HG03066 (cell line): ENCODE data around the gene HYAL1.

Experiments
- ATAC-seq: cut with Tn5 transposase; IDR thresholded peaks from one replicate; pipeline ENCODE4 v1.9.1; 2021; ENCODE audit warnings: low read depth; ENCODE audit not compliant: unreplicated experiment

The HYAL1 gene

GRCh38 chr3:50303013-50303815 lies at the start of gene HYAL1:
TSS of gene HYAL1 (minus strand) at chr3:50303574. CDS start at chr3:50302956, 618 bp downstream.
- no peak for ATAC-seq

- ATAC-seq, result no peak
Observed at GRCh38 chr3:50352781-50353180, 49.4 kb upstream of the HYAL1 start.

- ATAC-seq, result no peak
Observed at GRCh38 chr3:50351323-50351697, 47.9 kb upstream of the HYAL1 start.

GRCh38 chr3:50350527-50351322 lies 47.4 kb upstream of the HYAL1 start, which contains the start of the genes CYB561D2 and NPRL2:
TSS of gene CYB561D2 (plus strand) at chr3:50350862. CDS start at chr3:50351434, 572 bp downstream.
TSS of gene NPRL2 (minus strand) at chr3:50350775. CDS start at chr3:50350652, 123 bp downstream.
- peak; percentile 80 for ATAC-seq

- no peak for ATAC-seq
Observed at GRCh38 chr3:50350213-50350526, 46.8 kb upstream of the HYAL1 start.

- ATAC-seq, result no peak
Observed at GRCh38 chr3:50347187-50347813, 43.9 kb upstream of the HYAL1 start.

- no peak for ATAC-seq
Observed at GRCh38 chr3:50345586-50346234, 42.3 kb upstream of the HYAL1 start, which contains the start of gene ZMYND10. TSS of gene ZMYND10 (minus strand) at chr3:50345732. CDS start at chr3:50345579, 153 bp downstream.

- no peak for ATAC-seq
Observed at GRCh38 chr3:50345008-50345407, 41.6 kb upstream of the HYAL1 start.

GRCh38 chr3:50342813-50343633 lies 39.6 kb upstream of the HYAL1 start:
- no peak for ATAC-seq

- ATAC-seq, result no peak
Observed at GRCh38 chr3:50341996-50342650, 38.7 kb upstream of the HYAL1 start.

- no peak for ATAC-seq
Observed at GRCh38 chr3:50341537-50341936, 38.2 kb upstream of the HYAL1 start.

- ATAC-seq, result peak; percentile 17
Observed at GRCh38 chr3:50340448-50341329, 37.3 kb upstream of the HYAL1 start, which contains the start of gene RASSF1. TSS of gene RASSF1 (minus strand) at chr3:50340836. CDS start at chr3:50340805, 31 bp downstream.

GRCh38 chr3:50340147-50340447 lies 36.7 kb upstream of the HYAL1 start:
- no peak for ATAC-seq

- no peak for ATAC-seq
Observed at GRCh38 chr3:50339485-50340146, 36.2 kb upstream of the HYAL1 start.

GRCh38 chr3:50338965-50339364 lies 35.6 kb upstream of the HYAL1 start:
- ATAC-seq, result no peak

- peak; percentile 69 for ATAC-seq
Observed at GRCh38 chr3:50337175-50337861, 33.9 kb upstream of the HYAL1 start.

GRCh38 chr3:50336452-50337174 lies 33.2 kb upstream of the HYAL1 start:
- ATAC-seq, result peak; percentile 23
